ENCODE data around the gene GJA1.

- TF ChIP-seq POLR2A (IDR thresholded peaks at IDR 0.05) (no peak), CTCF (IDR thresholded peaks at IDR 0.05) (no peak)
Observed at GRCh38 chr6:121405306-121405705, 30.1 kb upstream of the GJA1 start.
